ENCODE data around the gene JAKMIP1.
A peak's percentile ranks its signal among the peaks of the same experiment; 100 is the strongest.

The JAKMIP1 gene

DNA sequence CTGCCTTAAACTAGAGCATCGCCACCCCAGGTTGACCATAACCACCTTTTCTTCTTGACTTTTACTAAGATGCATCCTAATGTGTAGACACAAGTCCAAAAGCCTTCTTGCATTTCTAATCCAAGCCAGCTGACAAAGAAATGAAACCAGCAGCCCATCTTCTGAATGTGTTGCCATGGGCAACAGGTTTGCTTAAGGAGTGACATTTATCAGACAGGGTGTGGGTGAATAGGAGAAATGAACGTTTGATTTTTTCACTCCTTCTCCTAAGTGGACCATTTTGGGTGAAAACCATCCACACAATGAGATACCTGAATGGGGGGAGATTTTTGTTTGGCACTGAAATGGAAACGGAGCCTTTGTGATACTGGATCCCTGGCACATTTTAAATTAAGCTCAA is 109.4 kb downstream of the JAKMIP1 start:
- no peak overlapping the region for H3K4me3 ChIP-seq (ENCODE audit: low read depth, low read length)
- TF ChIP-seq, protein P1, sequence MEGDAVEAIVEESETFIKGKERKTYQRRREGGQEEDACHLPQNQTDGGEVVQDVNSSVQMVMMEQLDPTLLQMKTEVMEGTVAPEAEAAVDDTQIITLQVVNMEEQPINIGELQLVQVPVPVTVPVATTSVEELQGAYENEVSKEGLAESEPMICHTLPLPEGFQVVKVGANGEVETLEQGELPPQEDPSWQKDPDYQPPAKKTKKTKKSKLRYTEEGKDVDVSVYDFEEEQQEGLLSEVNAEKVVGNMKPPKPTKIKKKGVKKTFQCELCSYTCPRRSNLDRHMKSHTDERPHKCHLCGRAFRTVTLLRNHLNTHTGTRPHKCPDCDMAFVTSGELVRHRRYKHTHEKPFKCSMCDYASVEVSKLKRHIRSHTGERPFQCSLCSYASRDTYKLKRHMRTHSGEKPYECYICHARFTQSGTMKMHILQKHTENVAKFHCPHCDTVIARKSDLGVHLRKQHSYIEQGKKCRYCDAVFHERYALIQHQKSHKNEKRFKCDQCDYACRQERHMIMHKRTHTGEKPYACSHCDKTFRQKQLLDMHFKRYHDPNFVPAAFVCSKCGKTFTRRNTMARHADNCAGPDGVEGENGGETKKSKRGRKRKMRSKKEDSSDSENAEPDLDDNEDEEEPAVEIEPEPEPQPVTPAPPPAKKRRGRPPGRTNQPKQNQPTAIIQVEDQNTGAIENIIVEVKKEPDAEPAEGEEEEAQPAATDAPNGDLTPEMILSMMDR (IDR thresholded peaks at IDR 0.05; ENCODE audit: low read depth, low read length, missing control alignments), result no peak
- in situ Hi-C loops (cut with HindIII; ENCODE audit: low pct_ligation_motif_present, low sequenced_read_pairs), result no loop called here
- H3K36me3 ChIP-seq (replicated peaks), result no peaks in the 10 kb centered on the region
- H3K27me3 ChIP-seq (replicated peaks), result no peaks in the 10 kb centered on the region
- DNase-seq, result no peak
- H3K27ac ChIP-seq, result no peak overlapping the region

DNA sequence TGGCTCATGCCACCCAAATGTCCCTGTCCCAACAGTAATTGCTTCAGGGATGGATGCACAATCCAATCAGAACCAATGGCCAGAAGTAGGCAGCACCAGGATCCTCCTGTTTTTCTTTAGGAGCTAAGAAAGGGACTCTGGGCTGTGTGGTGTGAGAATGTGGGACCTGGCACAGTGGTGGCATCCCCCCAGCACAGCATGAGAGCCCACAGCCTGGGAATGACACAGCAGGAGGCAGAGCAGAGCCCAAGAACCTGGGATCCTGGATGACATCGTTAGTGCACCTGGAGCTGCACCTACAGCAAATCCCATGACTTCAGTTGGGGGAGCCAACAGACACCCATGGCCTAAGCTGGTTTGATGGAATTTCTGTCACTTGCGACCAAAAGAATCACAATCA is 111.4 kb downstream of the JAKMIP1 start:
- no peaks in the 10 kb centered on the region for H3K27me3 ChIP-seq (replicated peaks)
- H3K36me3 ChIP-seq (replicated peaks), result no peaks in the 10 kb centered on the region
- no peak overlapping the region for H3K27ac ChIP-seq
- in situ Hi-C loops (cut with HindIII; ENCODE audit: low pct_ligation_motif_present, low sequenced_read_pairs), result no loop called here
- TF ChIP-seq, protein P1 (IDR thresholded peaks at IDR 0.05; ENCODE audit: low read depth, low read length, missing control alignments), result no peak
- DNase-seq, result no peak
- no peak overlapping the region for H3K4me3 ChIP-seq (ENCODE audit: low read depth, low read length)

DNA sequence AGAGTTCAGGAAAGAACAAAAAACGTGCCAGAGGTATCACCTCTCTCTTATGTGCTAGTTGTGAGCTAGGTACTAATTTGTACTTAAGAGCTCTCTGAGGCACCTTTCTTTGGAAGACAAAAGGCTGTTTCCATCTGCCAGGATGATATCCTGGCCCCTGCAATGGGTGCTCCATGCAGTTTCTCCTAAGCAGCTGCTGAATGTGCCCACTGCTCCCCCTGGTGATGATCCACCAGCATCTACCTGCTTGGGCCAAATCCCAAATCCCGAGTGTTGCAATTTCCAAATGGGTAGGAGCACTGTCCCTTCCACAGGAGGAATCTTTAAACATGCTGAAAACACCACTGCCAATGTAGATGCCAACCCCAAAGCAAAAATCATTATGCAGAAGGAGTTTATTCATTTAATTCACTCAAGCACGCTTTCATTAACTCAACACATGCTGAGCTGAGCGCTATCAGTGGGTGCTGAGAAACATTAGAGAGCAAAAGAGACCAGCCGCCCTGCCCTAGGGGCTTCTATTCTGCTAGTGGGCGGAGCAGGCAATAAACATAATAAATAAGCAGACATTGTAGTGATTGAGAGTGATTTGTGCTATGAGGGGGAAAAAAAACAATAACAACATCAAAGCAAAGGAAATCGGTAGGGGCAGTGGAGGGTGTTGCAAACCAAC is 112.5 kb downstream of the JAKMIP1 start:
- no peaks in the 10 kb centered on the region for H3K27me3 ChIP-seq (replicated peaks)
- H3K4me3 ChIP-seq (ENCODE audit: low read depth, low read length), result no peak overlapping the region
- in situ Hi-C loops (cut with HindIII; ENCODE audit: low pct_ligation_motif_present, low sequenced_read_pairs), result no loop called here
- H3K27ac ChIP-seq, result no peak overlapping the region
- no peaks in the 10 kb centered on the region for H3K36me3 ChIP-seq (replicated peaks)
- TF ChIP-seq, protein P1 (IDR thresholded peaks at IDR 0.05; ENCODE audit: low read depth, low read length, missing control alignments), result peak; percentile 39
- peak; percentile 32 for DNase-seq

DNA sequence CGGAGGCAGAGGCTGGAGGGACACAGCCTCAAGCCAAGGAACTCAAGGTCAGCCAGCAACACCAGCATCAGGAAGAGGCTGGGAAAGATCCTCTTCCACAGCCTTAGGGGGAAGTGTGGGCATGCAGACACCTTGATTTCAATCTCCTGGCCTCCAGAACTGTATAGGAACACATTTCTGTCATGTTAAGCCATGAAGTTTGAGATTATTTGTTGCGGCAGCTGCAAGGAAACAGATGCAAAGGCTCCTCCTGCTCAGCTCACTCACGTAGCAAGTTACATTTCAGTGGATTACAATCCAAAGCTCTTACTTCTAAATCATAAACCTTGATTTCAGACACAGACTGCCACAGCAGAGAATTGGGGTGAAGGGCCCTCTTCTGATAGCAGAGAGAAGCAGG is 113.5 kb downstream of the JAKMIP1 start:
- no peak for DNase-seq
- Histone ChIP-seq H3K36me3 (replicated peaks) (no peaks in the 10 kb centered on the region), H3K27ac (no peak overlapping the region), H3K4me3 (ENCODE audit: low read depth, low read length) (no peak overlapping the region), H3K27me3 (replicated peaks) (no peaks in the 10 kb centered on the region)
- TF ChIP-seq, protein P1 (IDR thresholded peaks at IDR 0.05; ENCODE audit: low read depth, low read length, missing control alignments), result no peak
- in situ Hi-C loops (cut with HindIII; ENCODE audit: low pct_ligation_motif_present, low sequenced_read_pairs), result no loop called here

DNA sequence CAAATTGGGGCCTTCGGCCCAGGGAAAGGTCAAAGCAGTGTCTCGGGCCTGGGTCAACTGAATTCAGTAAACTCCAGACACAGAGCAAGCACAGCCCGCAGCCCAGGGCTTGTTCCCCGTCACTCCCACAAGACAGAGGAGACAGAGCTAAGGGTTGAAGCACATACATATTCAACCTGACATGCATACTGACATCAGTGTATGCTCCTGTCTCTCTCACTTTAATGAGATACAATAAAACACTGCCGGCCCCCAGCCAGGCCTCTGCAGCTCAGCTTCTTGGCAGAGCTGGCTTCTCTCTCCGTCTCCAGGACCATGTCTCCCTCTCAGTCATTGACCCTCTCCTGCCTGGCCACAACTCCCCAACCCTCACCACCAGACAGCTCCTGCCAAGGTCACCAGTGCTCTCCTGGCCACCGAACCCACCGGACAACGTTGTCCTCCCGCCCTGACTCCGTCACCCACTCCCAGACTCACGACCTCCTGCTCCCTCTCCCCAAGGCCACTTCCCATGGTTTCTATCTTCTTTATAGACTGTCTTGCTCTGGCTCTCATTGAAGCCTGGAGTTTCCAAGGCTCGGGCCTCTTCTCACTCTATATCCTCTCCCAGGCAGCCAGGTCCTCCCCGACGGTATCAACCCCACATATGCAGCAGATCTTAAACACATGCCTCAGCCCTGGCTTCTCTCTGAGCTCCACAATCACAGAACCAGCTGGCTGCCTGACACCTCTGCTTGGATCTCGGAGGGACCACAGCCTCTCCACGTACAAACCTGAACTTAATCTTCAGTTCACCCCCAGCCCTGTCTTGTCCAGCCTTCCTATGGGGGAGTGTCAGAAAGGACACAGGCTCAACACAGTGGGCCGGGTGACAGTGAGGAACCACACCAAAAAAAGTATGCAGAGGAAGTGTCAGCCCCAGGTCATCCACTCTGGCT is 114.4 kb downstream of the JAKMIP1 start:
- Histone ChIP-seq H3K4me3 (ENCODE audit: low read depth, low read length) (no peak overlapping the region), H3K27me3 (replicated peaks) (no peaks in the 10 kb centered on the region), H3K27ac (no peak overlapping the region), H3K36me3 (replicated peaks) (no peaks in the 10 kb centered on the region)
- in situ Hi-C loops (cut with HindIII; ENCODE audit: low pct_ligation_motif_present, low sequenced_read_pairs), result no loop called here
- no peak for DNase-seq
- TF ChIP-seq, protein P1 (IDR thresholded peaks at IDR 0.05; ENCODE audit: low read depth, low read length, missing control alignments), result no peak

All from brain microvascular endothelial cell (primary cell).